ENCODE measurements around the gene TINAG. TPM values are rescaled to one million over a fixed set of nuclear protein-coding genes. Genes with fewer than 3 reads are reported as not detected.

Gene TINAG
- total and polyA plus RNA-seq, 10 of the 15 experiments (the other 5 are each of a cell fraction or from before 2014, with no cell fraction given) = 0.26 to 7.7 (median 0.95) TPM

- WGBS (ENCODE audit: insufficient coverage, insufficient replicate concordance, low lambda C conversion rate, missing lambda C conversion rate) = 0% methylated on average over 1 of the region's 1 CpG
- Histone ChIP-seq H3K4me2 (ENCODE audit: control insufficient read depth, insufficient read depth) (no peak overlapping the region), H4K20me1 (ENCODE audit: control insufficient read depth, insufficient read depth) (no peaks in the 10 kb centered on the region), H3K4me3 (no peak overlapping the region), H3K9ac (ENCODE audit: control insufficient read depth, insufficient read depth, low read length) (no peak overlapping the region), H3K27me3 (replicated peaks in 1 of 2; ENCODE audit: control insufficient read depth in 2 of 2, insufficient read depth in 2 of 2, low read length in 1 of 2) (no peaks in the 10 kb centered on the region), H2AFZ (ENCODE audit: control insufficient read depth, low read depth, low read length) (no peak overlapping the region), H3K4me1 (ENCODE audit: control insufficient read depth, insufficient read depth, low read length) (no peaks in the 10 kb centered on the region), H3K27ac (ENCODE audit: control insufficient read depth, insufficient read depth) (no peak overlapping the region), H3K36me3 (ENCODE audit: control insufficient read depth in 2 of 2, insufficient read depth in 2 of 2, low read length in 1 of 2) (no peaks in the 10 kb centered on the region), H3K79me2 (ENCODE audit: control insufficient read depth, insufficient read depth, low read length) (no peaks in the 10 kb centered on the region), H3K9me3 (replicated peaks; ENCODE audit: control insufficient read depth, insufficient read depth, low read length) (no peaks in the 10 kb centered on the region)
- BruUV-seq (replicated peaks) = no TSS peak
- ATAC-seq = no peak
- SMC1A ChIA-PET (ENCODE audit: uncharacterized antibody, unreplicated experiment) = interaction anchor here (1.1 kb wide), 1 partner anchor 10 kb away, joined by 3 read pairs; no protein-coding TSS in a partner anchor
- POLR2A ChIA-PET = no interaction called here
- in situ Hi-C loops (cut with MboI) = no loop called here
- RAD21 ChIA-PET (ENCODE audit: unreplicated experiment) = no interaction called here
- no peak for DNase-seq (ENCODE audit: low read depth, low spot score)
- no peak for FAIRE-seq
- CTCF ChIA-PET = no interaction called here
- intact Hi-C loops (cut with micrococcal nuclease; ENCODE audit: unreplicated experiment) = no loop called here
- TF ChIP-seq RELA (IDR thresholded peaks at IDR 0.05; ENCODE audit: borderline replicate concordance, partially characterized antibody) (no peak), RB1 (IDR thresholded peaks at IDR 0.05; ENCODE audit: borderline replicate concordance) (no peak), TBL1XR1 (IDR thresholded peaks at IDR 0.05; ENCODE audit: low read depth, low read length) (no peak), KDM1A (IDR thresholded peaks at IDR 0.05; ENCODE audit: borderline replicate concordance) (no peak), EED (IDR thresholded peaks at IDR 0.05; ENCODE audit: low read depth) (no peak), BHLHE40 (IDR thresholded peaks at IDR 0.05; ENCODE audit: borderline replicate concordance in 1 of 2, low read depth in 2 of 2, low read length in 1 of 2) (no peak), WRNIP1 (IDR thresholded peaks at IDR 0.05; ENCODE audit: borderline replicate concordance, low read depth, low read length) (no peak), TARDBP (IDR thresholded peaks at IDR 0.05; ENCODE audit: borderline replicate concordance) (no peak), PRDM15 (CRISPR knock-in tag; IDR thresholded peaks at IDR 0.05) (no peak), CHD1 (IDR thresholded peaks at IDR 0.05; ENCODE audit: low read depth, low read length) (no peak), SUZ12 (IDR thresholded peaks at IDR 0.05; ENCODE audit: unreplicated experiment) (no peak)
- TF ChIP-seq, protein P1, sequence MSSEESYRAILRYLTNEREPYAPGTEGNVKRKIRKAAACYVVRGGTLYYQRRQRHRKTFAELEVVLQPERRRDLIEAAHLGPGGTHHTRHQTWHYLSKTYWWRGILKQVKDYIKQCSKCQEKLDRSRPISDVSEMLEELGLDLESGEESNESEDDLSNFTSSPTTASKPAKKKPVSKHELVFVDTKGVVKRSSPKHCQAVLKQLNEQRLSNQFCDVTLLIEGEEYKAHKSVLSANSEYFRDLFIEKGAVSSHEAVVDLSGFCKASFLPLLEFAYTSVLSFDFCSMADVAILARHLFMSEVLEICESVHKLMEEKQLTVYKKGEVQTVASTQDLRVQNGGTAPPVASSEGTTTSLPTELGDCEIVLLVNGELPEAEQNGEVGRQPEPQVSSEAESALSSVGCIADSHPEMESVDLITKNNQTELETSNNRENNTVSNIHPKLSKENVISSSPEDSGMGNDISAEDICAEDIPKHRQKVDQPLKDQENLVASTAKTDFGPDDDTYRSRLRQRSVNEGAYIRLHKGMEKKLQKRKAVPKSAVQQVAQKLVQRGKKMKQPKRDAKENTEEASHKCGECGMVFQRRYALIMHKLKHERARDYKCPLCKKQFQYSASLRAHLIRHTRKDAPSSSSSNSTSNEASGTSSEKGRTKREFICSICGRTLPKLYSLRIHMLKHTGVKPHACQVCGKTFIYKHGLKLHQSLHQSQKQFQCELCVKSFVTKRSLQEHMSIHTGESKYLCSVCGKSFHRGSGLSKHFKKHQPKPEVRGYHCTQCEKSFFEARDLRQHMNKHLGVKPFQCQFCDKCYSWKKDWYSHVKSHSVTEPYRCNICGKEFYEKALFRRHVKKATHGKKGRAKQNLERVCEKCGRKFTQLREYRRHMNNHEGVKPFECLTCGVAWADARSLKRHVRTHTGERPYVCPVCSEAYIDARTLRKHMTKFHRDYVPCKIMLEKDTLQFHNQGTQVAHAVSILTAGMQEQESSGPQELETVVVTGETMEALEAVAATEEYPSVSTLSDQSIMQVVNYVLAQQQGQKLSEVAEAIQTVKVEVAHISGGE (CRISPR knock-in tag; IDR thresholded peaks at IDR 0.05) = no peak
- TF ChIP-seq, protein P2, sequence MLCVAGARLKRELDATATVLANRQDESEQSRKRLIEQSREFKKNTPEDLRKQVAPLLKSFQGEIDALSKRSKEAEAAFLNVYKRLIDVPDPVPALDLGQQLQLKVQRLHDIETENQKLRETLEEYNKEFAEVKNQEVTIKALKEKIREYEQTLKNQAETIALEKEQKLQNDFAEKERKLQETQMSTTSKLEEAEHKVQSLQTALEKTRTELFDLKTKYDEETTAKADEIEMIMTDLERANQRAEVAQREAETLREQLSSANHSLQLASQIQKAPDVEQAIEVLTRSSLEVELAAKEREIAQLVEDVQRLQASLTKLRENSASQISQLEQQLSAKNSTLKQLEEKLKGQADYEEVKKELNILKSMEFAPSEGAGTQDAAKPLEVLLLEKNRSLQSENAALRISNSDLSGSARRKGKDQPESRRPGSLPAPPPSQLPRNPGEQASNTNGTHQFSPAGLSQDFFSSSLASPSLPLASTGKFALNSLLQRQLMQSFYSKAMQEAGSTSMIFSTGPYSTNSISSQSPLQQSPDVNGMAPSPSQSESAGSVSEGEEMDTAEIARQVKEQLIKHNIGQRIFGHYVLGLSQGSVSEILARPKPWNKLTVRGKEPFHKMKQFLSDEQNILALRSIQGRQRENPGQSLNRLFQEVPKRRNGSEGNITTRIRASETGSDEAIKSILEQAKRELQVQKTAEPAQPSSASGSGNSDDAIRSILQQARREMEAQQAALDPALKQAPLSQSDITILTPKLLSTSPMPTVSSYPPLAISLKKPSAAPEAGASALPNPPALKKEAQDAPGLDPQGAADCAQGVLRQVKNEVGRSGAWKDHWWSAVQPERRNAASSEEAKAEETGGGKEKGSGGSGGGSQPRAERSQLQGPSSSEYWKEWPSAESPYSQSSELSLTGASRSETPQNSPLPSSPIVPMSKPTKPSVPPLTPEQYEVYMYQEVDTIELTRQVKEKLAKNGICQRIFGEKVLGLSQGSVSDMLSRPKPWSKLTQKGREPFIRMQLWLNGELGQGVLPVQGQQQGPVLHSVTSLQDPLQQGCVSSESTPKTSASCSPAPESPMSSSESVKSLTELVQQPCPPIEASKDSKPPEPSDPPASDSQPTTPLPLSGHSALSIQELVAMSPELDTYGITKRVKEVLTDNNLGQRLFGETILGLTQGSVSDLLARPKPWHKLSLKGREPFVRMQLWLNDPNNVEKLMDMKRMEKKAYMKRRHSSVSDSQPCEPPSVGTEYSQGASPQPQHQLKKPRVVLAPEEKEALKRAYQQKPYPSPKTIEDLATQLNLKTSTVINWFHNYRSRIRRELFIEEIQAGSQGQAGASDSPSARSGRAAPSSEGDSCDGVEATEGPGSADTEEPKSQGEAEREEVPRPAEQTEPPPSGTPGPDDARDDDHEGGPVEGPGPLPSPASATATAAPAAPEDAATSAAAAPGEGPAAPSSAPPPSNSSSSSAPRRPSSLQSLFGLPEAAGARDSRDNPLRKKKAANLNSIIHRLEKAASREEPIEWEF (IDR thresholded peaks at IDR 0.05; ENCODE audit: insufficient replicate concordance, low read depth, low read length) = no peak
Measured at GRCh38 chr6:54403096-54403495, 94.9 kb downstream of the TINAG start.
